ENCODE measurements around the gene ISCU.
"Not testable (repeated sequence)": the region's sequence is repeated elsewhere in the genome, so short reads cannot be mapped to it uniquely, and the experiment has no call there.

Gene ISCU

GRCh38 chr12:108571609-108572165 lies 9.3 kb downstream of the ISCU start:
- DNase-seq, result no peak

DNA sequence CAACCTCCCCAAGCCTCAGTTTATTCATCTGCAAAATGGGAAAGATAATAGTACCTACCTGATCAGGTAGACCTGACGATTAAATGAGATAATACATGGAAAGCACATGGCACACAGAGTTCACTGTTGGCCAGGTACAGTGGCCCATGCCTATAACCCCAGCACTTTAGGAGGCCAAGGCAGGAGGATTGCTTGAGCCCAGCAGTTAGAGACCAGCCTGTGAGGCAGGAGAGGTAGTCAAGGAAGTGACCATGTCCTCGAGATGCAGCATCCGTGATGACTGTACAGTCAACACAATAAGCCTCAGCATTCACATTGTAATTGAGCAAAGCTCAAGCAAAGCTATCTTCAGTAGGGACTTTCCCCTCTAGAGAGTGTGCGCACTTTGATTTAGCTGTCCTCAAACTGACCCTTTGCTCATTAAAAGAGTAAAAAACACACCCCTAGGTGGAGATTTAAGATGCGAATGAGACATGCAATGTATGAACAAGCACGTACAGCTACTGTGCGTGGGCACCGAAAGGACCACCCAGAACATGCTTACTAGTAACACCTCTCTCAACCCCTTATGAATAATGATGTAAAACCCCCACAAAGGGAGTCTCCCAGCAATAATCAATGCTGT lies 9.9 kb downstream of the ISCU start:
- DNase-seq, result no peak

- no peak for DNase-seq
Measured at GRCh38 chr12:108573317-108573716, 10.9 kb downstream of the ISCU start.

- DNase-seq, result not testable (repeated sequence)
Measured at GRCh38 chr12:108574276-108574675, 11.9 kb downstream of the ISCU start.

GRCh38 chr12:108575199-108575912 lies 13.0 kb downstream of the ISCU start:
- DNase-seq, result no peak

DNA sequence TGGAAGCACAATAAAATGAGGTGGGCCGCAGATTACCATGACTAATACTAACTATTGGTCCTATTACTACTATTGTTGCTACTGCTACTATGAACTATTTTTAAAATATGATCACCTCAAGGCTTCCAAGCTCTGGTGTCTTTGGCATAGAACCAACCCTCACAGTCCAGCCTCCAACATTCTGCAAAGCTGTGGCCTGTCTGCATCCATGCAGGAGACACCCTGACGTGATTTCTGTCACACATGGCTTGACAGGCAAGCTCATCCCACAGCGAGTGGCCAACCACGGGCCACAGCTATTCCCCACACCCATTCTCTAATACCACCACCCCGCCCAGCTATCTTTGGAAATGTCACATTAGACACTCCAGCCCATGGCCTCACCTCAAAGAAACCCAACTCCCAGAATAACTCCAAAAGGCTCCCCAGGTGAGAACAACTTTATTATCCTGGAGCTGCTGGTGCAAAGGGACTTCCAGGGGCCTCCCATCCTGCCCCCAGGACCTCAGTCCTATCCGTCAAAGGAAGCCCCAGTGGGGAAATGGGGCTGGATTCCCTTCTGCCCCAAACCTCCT lies 14.4 kb downstream of the ISCU start:
- no peak for DNase-seq

- no peak for DNase-seq
Measured at GRCh38 chr12:108577458-108577857, 15.1 kb downstream of the ISCU start.

DNA sequence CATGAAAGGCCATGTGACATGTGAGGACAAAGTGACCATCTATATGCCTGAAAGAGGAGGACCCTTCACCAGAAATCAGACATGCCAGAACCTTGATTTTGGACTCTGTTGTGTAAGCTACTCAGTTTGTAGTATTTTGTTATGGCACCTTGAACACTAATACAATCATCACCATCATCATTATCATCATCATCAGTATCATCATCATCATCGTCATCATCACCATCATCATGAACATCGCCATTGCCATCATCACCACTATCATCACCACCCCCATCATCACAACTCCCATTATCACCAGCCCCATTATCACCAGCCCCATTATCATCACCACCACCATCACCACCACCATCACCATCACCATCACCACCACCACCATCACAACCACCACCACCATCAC lies 15.9 kb downstream of the ISCU start:
- DNase-seq, result no peak

DNA sequence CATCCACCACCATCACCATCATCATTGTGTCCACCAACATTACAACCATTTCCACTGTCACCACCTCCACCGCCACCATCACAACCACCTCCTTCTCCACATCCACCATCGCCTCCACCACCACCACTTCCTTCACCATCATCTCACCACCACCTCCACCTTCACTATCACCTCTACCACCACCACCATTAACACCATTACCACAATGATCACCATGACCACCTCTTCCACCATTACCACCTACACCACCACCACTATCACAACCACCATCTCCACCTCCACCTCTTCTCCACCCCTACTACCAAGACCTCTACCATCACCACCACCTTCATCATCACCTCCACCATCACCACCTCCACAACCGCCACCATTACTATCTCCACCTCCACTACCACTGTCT lies 16.4 kb downstream of the ISCU start:
- no peak for DNase-seq

DNA sequence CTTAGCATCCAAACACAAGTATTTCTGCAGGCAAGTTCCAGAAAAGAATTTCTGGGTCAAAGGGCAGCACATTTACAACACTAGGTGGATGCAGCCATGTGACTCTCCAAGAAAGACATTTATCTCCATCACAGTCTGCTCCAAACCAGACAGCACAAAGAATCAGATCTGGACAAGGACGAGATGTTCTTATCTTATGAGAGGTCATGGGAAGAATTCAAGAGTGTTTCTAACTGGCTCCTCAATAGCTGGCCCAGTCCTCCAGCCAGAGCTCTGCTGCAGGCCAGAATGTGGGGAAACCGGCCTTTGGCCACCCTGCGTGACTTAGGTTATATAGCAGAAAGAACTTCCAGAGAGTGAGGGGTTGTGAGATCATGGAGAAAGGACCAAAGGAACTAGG lies 18.1 kb downstream of the ISCU start:
- DNase-seq, result no peak

DNA sequence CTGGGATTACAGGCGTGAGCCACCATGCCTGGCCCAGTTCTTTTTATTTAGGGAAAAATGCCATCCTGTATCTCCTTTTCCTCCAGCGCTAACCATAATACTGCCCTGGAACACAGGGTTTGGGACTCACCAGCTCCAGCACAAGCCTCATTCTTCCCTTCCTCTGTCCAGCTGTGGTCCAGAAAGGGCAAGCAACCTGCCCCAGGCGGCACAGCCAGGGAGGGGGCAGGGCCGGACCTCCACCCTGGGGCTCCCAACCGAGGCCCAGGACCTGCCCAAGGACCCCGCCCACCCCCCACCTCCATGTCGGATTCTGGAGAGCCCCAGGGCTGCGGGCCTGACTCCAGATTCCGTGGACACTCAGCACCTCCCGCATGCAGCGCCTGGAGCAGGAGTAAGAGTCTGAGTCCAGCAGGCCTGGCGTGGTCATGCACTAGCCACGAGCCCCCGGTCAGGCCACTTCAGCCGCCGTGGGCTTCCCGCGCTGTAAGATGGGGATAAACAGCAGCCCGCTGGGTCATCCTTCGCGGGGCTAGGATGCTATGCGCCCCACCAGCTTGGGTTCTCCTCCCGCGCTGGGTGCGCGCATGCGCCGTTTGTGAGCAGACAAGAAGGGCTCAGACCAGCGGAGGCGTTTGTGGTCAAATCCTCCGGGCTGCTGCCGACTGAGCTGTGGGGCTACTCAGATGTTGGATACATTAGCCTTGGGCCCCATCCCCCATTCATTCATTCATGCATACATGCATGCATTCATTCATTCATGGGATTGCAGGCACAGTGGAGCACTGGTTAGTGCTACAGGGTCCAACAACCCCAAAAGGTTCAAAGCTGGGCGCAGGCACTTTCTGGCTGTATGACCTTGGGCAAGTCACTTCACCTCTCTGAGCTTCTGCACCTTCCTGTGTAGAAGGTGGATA lies 19.2 kb downstream of the ISCU start:
- DNase-seq, result no peak

DNA sequence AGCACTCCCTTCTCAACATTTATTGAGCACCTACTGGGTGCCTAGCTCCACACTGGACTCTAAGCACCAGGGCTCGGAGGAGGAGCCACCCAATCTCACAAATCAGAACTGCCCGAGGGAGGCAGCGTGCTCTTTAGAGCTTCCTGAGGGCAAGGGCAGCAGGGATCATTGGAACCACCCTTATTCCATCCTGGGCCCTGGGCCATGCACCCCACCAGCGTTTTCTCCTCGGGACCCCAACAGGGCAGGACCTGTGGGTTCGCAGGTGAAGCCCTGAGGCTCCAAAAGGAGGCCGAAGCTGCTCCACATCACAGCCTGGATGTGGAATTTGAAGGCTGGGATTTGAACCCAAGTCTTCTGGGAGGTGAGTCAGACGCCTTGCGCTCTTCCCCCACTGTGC lies 20.1 kb downstream of the ISCU start:
- DNase-seq, result no peak

DNA sequence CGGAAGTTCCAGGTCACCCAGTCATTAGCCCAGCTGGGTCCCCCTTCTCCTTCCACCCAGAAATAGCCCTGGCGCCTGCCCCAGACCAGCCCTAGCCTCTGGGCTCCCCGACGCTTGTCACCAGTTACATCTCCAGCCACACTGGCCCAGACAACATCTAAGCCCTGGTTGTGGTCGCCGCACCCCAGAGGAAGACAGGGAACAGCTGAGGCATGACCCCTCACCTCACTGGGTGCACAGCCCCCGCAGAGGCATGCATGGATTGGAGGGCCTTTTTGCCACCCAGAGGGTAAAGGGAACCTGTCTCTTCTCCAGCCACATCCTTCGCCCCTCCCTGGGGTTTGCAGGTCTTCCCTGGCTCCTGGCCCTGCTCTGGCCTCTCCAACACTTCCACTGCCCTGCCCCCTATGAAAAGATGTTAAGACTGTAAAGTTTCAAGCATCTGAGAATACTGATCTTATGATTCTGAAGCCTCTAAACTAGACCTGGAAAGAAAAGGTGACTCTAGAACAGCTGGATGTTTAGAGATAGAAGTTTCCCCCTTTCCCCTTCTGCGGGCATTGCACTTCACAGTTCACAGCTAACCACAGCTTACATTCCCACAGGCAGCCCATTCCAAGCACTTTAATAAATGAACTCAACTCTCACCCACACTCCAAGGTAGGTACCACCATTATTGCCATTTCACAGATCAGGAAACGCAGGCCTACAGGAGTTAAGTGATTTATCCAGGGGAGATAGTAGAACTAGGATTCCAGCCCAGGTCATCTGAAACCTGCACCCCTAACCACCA lies 20.8 kb downstream of the ISCU start:
- DNase-seq, result no peak

GRCh38 chr12:108583991-108584390 lies 21.6 kb downstream of the ISCU start:
- peak in 1 of 2 experiments; percentile 29 for DNase-seq

DNA sequence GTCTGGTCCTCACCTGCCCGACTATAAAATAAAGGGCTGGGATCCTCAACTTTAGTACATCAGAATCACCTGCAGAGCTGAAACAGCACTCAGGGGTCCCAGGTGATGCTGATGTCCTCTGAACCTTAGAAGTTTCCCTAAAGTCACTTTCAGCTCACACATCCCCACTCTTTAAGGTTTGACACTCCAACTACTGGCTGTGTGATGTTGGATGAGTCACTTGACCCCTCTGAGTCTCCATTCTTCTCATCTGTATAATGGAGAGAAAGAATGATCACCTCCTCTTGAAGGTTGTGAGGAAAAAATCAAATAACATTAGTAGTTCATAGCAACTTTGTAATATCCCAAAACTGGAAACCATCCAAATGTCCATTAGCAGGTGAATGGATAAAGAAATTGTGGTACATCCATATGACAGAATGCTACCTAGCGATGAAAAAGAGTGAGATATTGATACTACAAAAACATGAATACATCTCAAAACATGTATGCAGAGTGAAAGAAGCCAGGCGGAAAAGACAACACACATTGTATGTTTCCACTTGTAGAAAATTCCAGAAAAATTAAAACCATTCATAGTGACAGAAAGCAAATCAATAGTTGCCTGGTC lies 22.2 kb downstream of the ISCU start:
- DNase-seq, result no peak

DNA sequence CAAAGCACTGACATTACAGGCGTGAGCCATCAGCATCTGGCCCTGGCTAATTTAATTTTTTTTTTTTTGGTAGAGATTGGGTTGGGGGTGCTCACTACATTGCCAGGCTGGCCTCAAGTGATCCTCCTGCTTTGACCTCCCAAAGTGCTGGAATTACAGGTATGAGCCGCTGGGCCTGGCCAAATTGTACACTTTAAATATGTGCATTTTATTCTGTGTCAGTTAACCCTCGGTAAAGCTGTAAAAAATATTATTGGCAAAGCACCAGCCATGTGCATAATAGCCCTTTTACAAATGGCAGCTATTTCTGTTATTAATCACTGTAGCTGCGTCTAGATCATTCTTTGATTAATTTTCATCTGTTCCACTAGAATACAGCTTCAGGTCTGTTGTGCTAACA lies 23.5 kb downstream of the ISCU start:
- no peak for DNase-seq

DNA sequence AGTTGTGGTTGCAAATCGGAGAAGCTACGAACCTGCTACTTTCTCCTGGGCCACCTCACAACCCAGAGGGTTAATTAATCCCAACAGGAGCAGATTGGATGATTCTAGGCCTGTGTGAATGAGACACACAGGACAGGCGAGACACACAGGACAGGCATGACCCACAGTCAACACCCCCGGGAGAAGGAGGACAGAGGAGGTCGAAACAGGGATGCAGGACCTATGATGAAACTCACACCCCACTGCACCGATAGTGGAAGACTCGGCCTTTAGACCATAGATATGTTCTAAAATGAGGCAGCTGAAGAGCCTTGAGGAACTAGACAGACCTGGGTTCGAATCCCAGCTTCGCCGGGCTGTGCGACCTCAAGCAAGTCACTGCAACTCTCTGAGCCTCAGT lies 23.9 kb downstream of the ISCU start:
- no peak for DNase-seq

DNA sequence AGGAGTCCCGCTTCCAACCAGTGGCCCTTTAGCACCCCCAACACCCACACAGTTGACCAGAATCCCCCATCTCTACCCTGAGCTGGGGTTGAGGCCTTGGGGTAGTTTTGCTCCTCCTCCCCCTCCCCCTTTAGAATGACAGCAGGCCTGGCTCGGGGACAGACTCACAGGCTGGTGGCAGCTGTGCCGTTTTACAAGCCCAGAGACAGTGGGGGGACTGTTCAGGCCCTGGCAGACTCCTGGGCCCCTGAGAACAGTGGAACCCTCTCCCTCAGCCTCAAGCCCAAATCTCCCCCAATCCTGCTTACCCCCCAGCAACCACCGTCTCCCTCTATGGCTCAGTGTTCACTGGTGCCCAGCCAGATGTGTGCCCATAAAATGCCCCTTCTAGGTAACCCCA lies 25.4 kb downstream of the ISCU start:
- DNase-seq, result no peak

DNA sequence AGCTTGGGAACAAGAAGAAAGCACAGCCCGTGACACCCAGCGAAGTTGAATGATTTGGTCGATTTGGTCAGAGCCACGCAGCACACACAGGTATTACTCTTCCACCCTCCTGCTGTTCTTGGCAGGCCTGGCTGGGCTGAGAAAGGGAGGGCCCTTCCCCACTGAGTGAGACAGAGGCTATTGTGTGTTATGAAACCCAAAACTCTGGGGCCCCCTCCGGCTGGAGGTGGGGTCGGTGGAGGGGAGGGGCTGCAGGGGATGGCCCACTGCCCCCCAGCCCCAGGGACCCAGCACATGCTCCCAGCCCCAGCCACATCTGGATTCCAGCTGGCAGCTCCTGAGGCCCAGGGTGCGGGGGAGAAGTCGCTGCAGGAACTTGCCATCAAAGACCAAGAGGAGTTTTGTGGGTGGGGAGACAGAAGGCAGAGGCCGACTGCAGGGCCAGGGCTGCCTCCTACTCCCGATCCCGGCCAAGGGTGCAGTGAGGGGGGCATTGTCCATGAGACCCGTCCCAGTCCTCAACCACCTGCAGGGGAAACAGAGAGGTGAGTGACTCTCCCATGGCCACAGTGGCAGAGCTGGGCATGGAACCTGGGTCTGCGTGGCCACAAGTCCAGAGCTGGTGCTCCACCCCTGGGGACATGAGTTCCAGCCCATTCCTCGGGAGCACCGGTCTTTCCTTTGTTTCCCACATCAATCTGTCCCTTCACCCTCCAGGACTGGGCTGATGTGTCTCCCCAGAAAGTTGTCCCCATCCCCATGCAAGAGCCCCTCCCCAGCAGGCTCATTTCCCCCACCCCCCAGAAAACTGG lies 26.8 kb downstream of the ISCU start:
- DNase-seq, result peak; percentile 31 to 63

DNA sequence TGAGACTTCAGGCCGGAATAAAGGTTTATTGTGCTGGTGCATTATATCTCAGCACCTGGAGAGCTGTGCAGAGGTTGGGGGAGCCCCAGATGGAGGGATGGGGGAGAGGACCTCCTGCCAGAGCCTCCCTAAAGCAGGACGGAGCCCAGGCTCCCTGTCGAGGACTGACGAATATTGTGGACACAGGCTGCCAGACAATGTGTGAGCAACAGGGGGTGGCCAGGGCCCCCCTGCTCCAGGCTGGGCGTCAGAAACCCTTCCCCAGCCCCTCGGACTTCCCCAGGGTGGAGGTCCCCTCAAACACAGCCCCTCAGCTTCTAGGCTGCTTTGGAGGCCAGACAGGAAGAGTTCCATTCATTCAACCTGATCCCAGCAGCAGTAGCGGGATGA lies 27.4 kb downstream of the ISCU start:
- DNase-seq, result no peak

DNA sequence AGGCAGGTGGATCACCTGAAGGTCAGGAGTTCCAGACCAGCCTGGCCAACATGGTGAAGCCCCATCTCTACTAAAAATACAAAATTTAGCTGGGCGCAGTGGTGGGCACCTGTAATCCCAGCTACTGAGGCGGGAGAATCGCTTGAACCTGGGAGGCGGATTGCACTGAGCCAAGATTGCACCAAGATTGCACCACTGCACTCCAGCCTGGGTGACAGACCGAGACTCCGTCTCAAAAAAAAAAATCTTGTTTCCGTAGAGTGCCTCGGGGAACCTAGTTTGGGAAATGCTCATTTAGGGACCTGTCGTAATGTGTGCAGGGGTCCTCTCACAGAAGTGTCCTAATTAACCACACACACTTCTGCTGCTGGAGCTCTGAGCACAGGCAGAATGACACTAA lies 28.1 kb downstream of the ISCU start:
- not testable (repeated sequence) for DNase-seq
